Measurements from ENCODE around the gene PRR23C.
"Not testable (repeated sequence)": the region's sequence is repeated elsewhere in the genome, so short reads cannot be mapped to it uniquely, and the experiment has no call there.

Gene PRR23C

DNA sequence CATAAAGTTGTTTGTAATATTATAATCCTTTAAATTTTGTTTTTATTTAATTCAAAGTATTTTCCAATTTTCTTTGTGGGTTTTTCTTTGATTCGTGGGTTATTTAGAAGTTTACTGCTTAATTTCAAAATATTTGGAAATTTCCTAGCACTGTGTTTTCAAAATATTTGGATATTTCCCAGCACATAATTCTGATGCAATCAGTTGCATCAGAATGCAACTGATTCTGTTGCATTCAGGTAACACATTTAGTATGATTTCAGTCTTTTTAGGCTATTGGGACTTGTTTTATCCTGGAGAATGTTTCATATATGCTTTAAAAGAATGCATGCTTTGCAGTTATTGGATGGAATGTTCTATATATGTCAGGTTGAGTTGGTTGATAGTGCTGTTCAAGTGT lies 18.2 kb upstream of the PRR23C start:
- H3K4me3 ChIP-seq (ENCODE audit: low read depth, low read length): no peak overlapping the region
- DNase-seq (ENCODE audit: low read depth, low spot score): no peak
- TF ChIP-seq CTCF (IDR thresholded peaks at IDR 0.05; ENCODE audit: insufficient read depth, low read length, missing control alignments): no peak
- ChIA-PET CTCF (no interaction called here), POLR2A (no interaction called here)

- TF ChIP-seq CTCF (IDR thresholded peaks at IDR 0.05; ENCODE audit: insufficient read depth, low read length, missing control alignments): no peak
- ChIA-PET CTCF (no interaction called here), POLR2A (no interaction called here)
- no peak overlapping the region for H3K4me3 ChIP-seq (ENCODE audit: low read depth, low read length)
- DNase-seq (ENCODE audit: low read depth, low spot score): no peak
These were observed 8.3 kb upstream of the PRR23C start for GRCh38 chr3:139052802-139053600.

GRCh38 chr3:139043554-139044365 lies 932 bp downstream of the PRR23C start:
- CTCF ChIA-PET: no interaction called here
- DNase-seq (ENCODE audit: low read depth, low spot score): no peak
- POLR2A ChIA-PET: no interaction called here
- no peak overlapping the region for H3K4me3 ChIP-seq (ENCODE audit: low read depth, low read length)
- TF ChIP-seq CTCF (IDR thresholded peaks at IDR 0.05; ENCODE audit: insufficient read depth, low read length, missing control alignments): no peak

GRCh38 chr3:139037478-139037877 lies 7.2 kb downstream of the PRR23C start:
- TF ChIP-seq CTCF (IDR thresholded peaks at IDR 0.05; ENCODE audit: insufficient read depth, low read length, missing control alignments): no peak
- ChIA-PET POLR2A (no interaction called here), CTCF (no interaction called here)
- no peak overlapping the region for H3K4me3 ChIP-seq (ENCODE audit: low read depth, low read length)
- DNase-seq (ENCODE audit: low read depth, low spot score): no peak

DNA sequence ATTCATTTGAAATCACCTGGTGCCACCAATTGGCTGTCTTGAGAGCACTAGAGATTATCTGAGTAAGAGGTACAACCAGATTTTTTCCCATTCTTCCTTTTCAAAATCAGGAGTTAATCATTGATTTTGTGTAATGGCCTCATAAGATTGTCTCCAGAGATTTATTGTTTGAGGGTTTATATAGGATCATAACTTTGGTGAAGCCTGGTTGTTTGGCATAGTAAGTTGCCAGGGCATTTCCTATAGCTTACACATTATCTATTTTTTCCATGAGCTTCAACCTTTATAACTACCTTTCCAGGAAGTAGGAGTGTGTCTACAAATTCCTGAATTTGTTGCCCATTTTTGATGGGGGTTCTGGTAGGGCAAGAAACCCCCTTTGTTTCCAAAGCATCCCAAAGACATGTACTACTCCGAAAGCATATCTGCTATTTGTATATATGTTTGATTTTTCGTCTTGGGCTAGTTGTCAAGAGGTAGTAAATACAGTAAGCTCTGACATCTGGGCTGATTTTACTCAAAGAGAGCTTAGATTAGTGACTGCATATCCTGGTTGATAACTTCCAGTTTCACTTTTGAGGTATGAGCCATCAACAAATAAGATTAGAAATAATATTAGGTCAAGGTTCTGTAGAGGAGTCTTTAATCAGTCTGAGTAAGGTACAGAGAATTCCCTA lies 12.2 kb downstream of the PRR23C start:
- ChIA-PET POLR2A (no interaction called here), CTCF (interaction anchor here (1.3 kb wide), 1 partner anchor 297 kb away, joined by 3 read pairs; no protein-coding TSS in a partner anchor)
- DNase-seq (ENCODE audit: low read depth, low spot score): no peak
- no peak for TF ChIP-seq CTCF (IDR thresholded peaks at IDR 0.05; ENCODE audit: insufficient read depth, low read length, missing control alignments)
- no peak overlapping the region for H3K4me3 ChIP-seq (ENCODE audit: low read depth, low read length)

DNA sequence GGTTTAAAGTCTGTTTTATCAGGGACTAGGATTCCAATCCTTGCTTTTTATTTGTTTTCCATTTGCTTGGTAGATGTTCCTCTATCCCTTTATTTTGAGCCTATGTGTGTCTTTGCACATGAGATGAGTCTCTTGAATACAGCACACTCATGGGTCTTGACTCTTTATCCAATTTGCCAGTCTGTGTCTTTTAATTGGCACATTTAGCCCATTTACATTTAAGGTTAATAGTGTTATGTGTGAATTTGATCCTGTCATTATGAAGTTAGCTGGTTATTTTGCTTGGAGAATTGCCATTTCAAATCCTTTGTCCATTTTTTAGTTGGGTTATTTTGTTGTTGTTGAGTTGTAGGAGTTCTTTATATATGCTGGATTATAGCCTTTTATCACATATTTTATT lies 14.1 kb downstream of the PRR23C start:
- DNase-seq (ENCODE audit: low read depth, low spot score); H3K4me3 ChIP-seq (ENCODE audit: low read depth, low read length); CTCF ChIA-PET; POLR2A ChIA-PET: not testable (repeated sequence)

Data from AG04449 (cell line).